ENCODE data around the gene PFDN5.
A peak's percentile ranks its signal among the peaks of the same experiment; 100 is the strongest.

The PFDN5 gene

GRCh38 chr12:53320352-53321195, 25.2 kb downstream of the PFDN5 start:
- POLR2A ChIA-PET: interaction anchor here (0.5 to 2.4 kb wide), 15 partner anchors 9 to 1270 kb away, joined by 3 to 10 read pairs (median 4); partner anchors contain the start of genes MYG1, NR4A1, PFDN5 and SP1
- no peak for DNase-seq (ENCODE audit: extremely low spot score)
- no peak for TF ChIP-seq CTCF (IDR thresholded peaks at IDR 0.05; ENCODE audit: control extremely low read depth, extremely low read depth, low read depth, missing control alignments)
- CTCF ChIA-PET: interaction anchor here (0.6 to 17.1 kb wide), 75 partner anchors 8 to 356 kb away, joined by 3 to 442 read pairs (median 5); partner anchors contain the start of genes AMHR2, ATF7, ATP5MC2 and CSAD

GRCh38 chr12:53324113-53324778, 28.9 kb downstream of the PFDN5 start:
- CTCF ChIA-PET: interaction anchor here (0.6 to 17.1 kb wide), 30 partner anchors 8 to 423 kb away, joined by 3 to 442 read pairs (median 4); partner anchors contain the start of genes AMHR2, ESPL1, ITGB7 and MAP3K12
- DNase-seq (ENCODE audit: extremely low spot score): peak; percentile 76
- POLR2A ChIA-PET: interaction anchor here (1.0 to 2.9 kb wide), 2 partner anchors 21 to 25 kb away, joined by 4 to 13 read pairs; partner anchors contain the start of gene MYG1
- no peak for TF ChIP-seq CTCF (IDR thresholded peaks at IDR 0.05; ENCODE audit: control extremely low read depth, extremely low read depth, low read depth, missing control alignments)

GRCh38 chr12:53324779-53325510, 29.6 kb downstream of the PFDN5 start:
- peak; percentile 94 for DNase-seq (ENCODE audit: extremely low spot score)
- POLR2A ChIA-PET: interaction anchor here (1.0 to 2.9 kb wide), 2 partner anchors 20 to 25 kb away, joined by 4 to 13 read pairs; partner anchors contain the start of gene MYG1
- CTCF ChIA-PET: interaction anchor here (0.6 to 17.1 kb wide), 20 partner anchors 8 to 274 kb away, joined by 3 to 442 read pairs (median 6); partner anchors contain the start of genes AMHR2, ITGB7, MYG1 and NPFF
- TF ChIP-seq CTCF (IDR thresholded peaks at IDR 0.05; ENCODE audit: control extremely low read depth, extremely low read depth, low read depth, missing control alignments): peak; percentile 79

GRCh38 chr12:53325511-53326061, 30.2 kb downstream of the PFDN5 start:
- DNase-seq (ENCODE audit: extremely low spot score): no peak
- no peak for TF ChIP-seq CTCF (IDR thresholded peaks at IDR 0.05; ENCODE audit: control extremely low read depth, extremely low read depth, low read depth, missing control alignments)
- POLR2A ChIA-PET: interaction anchor here (1.0 to 2.9 kb wide), 2 partner anchors 19 to 26 kb away, joined by 4 to 13 read pairs; partner anchors contain the start of gene MYG1
- CTCF ChIA-PET: interaction anchor here (0.6 to 17.1 kb wide), 19 partner anchors 7 to 274 kb away, joined by 3 to 442 read pairs (median 7); partner anchors contain the start of genes AMHR2, ITGB7, MYG1 and NPFF

GRCh38 chr12:53326460-53327185, 31.3 kb downstream of the PFDN5 start:
- ChIA-PET POLR2A (interaction anchor here (2.9 kb wide), 1 partner anchor 18 kb away, joined by 13 read pairs; no protein-coding TSS in a partner anchor), CTCF (interaction anchor here (0.8 to 17.1 kb wide), 9 partner anchors 9 to 183 kb away, joined by 3 to 442 read pairs (median 8); partner anchors contain the start of genes ESPL1, ITGB7, MYG1 and NPFF)
- TF ChIP-seq CTCF (IDR thresholded peaks at IDR 0.05; ENCODE audit: control extremely low read depth, extremely low read depth, low read depth, missing control alignments): no peak
- no peak for DNase-seq (ENCODE audit: extremely low spot score)
